Left ventricle myocardium superior (tissue), 1 donor: ENCODE measurements around the gene BCL6B. TPM values are rescaled to one million over a fixed set of nuclear protein-coding genes. Genes with fewer than 3 reads are reported as not detected.
A peak's percentile ranks its signal among the peaks of the same experiment; 100 is the strongest.
"Not testable (repeated sequence)": the region's sequence is repeated elsewhere in the genome, so short reads cannot be mapped to it uniquely, and the experiment has no call there.

Experiments used
- ATAC-seq: fragments of 200-7000 bp; cut with Tn5 transposase; one replicate; pipeline ENCODE4 v1.9.1; 2020; ENCODE audit warnings: mild to moderate bottlenecking, moderate library complexity
- DNase-seq: peaks from one replicate; pipeline ENCODE4 v3.0.0-alpha.2; 2020
- intact Hi-C: fragments of 100-400 bp; cut with micrococcal nuclease; formaldehyde crosslinking; loops from one replicate; pipeline ENCODE4 v1.11.0; 2022
- long read RNA-seq: library from polyadenylated mRNA; unstranded; transcript quantifications from one replicate; pipeline ENCODE4 v2.0.0, GENCODE V29; 2021
- total RNA-seq: library from RNA; stranded (reverse); fragmentation: NEBNext Ultra II Directional; extraction: Animal tissue kit (Norgen Biotek cat#: 25700); gene quantifications from one replicate; pipeline ENCODE4 v1.2.1, GENCODE V29; 2021
- donor health status: DM: no; HTN: yes; CAD: no; lungs with severe emphysema.

BCL6B gene
- 13.1 TPM for total RNA-seq
- long read RNA-seq, partial matches to known transcripts: 5 of 5 reads
- long read RNA-seq, other reads (novel, unspliced or antisense): 0 of 5 reads

GRCh38 chr17:7022781-7023571, at the start of gene BCL6B:
BCL6B (plus strand) TSS chr17:7023050; CDS start chr17:7023672, 622 bp downstream.
- peak; percentile 27 for ATAC-seq
- peak; percentile 52 for DNase-seq
- intact Hi-C loops: no loop called here

GRCh38 chr17:6979440-6979839, 43.4 kb upstream of the BCL6B start:
- intact Hi-C loops: not testable (repeated sequence)

GRCh38 chr17:6981426-6981825, 41.4 kb upstream of the BCL6B start:
- intact Hi-C loops: no loop called here
- DNase-seq (no peak), ATAC-seq (no peak)

More at GRCh38 chr17:6979440-6979839, 43.4 kb upstream of the BCL6B start:
- ATAC-seq, DNase-seq: not testable (repeated sequence)

- DNase-seq (no peak), ATAC-seq (no peak)
- intact Hi-C loops: no loop called here
Observed at GRCh38 chr17:6985266-6985665, 37.6 kb upstream of the BCL6B start.

DNA sequence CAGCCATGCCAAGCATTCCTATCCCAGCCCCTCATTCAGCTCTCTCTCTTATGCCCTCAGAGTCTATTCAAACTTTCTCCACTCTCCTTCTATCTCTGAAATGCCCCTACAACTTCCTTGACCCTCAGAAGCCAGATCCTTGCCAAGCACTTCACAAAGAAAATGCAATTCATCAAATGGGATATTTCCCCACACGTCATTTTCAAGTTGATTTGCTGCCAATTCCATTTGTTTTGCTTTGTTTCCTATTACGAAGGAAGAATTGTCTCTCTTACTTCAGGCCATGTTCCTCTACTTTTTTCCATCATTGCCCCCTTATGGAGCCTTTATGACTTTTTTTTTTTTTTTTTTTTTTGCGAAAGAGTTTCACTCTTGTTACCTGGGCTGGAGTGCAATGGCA, 36.2 kb upstream of the BCL6B start:
- intact Hi-C loops: no loop called here
- no peak for DNase-seq
- no peak for ATAC-seq

DNA sequence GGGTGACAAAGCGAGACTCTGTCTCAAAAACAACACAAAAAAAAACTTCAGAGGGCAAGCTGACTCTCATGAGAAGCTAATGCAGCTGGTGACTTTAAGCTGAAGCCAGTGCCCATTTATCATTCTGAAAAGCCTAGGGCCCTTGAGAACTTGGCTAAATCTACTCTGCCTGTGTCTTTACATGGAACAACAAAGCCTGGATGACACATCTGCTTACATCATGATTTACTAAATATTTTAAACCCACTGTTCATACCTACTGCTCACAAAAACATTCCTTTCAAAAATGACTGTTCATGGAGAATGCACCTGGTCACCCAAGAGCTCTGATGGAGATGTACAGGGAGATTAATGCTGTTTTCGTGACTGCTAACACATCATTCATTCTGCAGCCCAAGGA, 33.1 kb upstream of the BCL6B start:
- intact Hi-C loops: no loop called here
- DNase-seq: no peak
- no peak for ATAC-seq

- intact Hi-C loops, DNase-seq, ATAC-seq: not testable (repeated sequence)
Observed at GRCh38 chr17:6993613-6994056, 29.2 kb upstream of the BCL6B start.

DNA sequence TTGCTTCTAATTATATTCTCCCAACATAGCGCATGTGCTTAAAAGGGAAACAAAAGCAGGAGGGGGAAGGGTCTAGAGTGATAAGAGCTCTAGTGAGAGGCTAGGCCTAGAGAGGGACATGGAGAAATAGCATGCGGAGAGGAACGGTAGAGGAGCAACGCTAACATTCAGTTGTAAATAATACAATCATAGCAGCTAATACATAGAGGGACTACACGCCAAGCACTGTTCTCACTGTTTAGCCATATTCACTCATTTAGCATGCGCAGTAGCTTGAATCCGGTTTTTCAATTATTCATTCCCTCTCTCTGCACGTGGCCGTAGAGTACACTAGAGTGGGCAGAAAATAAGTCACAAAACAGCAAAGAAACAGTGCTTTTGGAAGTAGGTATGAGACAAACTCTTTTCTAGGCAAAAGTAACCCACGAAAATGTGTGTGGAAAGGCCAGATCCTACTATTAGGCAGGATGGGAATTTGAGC, 28.7 kb upstream of the BCL6B start:
- no peak for ATAC-seq
- intact Hi-C loops: no loop called here

DNA sequence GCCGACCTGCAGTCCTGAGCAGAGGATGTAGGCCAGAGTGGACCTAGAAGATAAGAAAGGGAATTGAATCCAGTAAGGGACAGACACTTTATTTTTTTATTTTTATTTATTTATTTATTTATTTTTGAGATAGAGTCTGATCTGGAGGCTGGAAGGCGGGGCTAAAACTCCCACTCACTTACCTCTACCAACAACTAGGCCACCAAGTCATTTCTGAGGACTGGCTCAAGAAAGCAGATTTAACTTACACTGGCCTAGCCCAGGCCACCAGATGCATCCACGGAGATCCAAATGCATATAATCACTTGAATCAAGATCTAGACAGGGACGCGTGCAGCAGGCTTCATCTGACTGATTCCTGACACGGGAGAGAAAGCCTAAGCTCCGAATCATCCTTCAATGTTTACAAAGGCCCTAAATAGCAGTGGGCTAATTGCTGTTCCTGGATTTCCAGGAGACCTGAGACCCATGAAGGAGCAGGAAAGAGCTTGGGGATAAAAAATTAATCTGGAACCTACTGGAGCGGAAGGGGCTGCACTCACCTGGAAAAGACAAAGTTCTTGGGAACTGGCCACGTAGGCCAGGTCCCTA, 28.1 kb upstream of the BCL6B start:
- DNase-seq (no peak), ATAC-seq (no peak)
- intact Hi-C loops: no loop called here

More for the DNA sequence above, 28.7 kb upstream of the BCL6B start:
- DNase-seq: no peak

DNA sequence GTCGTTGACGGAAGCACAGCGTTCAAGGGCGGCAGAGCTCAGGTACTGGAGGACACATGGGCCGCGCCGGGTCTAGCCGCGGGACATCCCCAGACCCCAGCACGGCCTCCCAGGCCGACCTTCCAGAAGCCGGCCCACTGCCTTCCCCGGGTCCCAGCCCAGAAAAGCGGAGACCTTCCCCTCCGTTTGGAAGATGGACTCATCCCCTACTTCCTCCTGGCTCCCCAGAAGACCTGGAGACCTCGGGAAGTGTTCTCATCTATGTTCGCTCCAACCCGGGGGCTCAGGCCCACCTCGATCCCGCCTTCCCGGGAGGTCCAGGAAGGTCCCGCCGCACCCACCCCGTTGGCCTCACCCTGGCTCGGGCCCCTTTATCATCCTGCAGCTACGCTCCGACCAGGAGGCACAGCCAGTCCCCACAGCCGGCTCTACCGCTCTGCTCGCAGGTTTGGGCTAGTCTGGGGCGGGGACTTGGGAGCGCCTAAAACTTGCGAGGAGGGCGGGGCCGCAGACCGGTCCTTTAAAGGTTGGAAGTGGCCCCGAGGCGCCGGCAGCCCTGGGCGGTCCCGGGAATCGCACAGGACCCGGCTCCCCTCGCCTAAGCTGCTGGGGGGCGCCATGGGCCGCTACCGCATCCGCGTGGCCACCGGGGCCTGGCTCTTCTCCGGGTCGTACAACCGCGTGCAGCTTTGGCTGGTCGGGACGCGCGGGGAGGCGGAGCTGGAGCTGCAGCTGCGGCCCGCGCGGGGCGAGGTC, 27.2 kb upstream of the BCL6B start, which contains the start of gene ALOX12:
Gene ALOX12, plus strand, starts transcription at position 550 of the 756 bp plus-strand sequence. Its CDS starts 69 bp downstream, at position 619.
- intact Hi-C loops: no loop called here
- peak; percentile 64 for ATAC-seq
- peak; percentile 58 for DNase-seq

- no peak for DNase-seq
- ATAC-seq: peak; percentile 16
- intact Hi-C loops: no loop called here
Observed at GRCh38 chr17:6996256-6997011, 26.4 kb upstream of the BCL6B start.

DNA sequence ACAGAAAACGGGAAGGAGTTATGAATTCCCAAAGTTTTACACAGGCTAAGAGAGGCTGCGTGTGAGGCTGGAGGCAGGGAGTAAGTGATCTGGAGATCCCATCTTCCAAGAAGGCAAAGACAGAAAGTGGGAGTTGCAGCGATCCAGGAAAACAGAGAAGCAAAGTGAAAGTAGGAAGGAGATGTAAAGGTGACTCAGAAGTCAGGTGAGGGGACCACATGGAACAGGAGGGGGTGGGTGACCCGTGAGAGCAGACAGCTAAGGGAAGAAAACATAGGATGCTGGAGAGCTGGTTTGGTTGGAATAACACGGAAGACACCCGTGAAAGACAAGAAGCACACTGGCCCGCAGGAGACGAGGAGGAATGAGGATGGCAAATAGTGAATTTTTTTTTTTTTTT, 25.7 kb upstream of the BCL6B start:
- intact Hi-C loops: no loop called here
- DNase-seq: no peak
- no peak for ATAC-seq

DNA sequence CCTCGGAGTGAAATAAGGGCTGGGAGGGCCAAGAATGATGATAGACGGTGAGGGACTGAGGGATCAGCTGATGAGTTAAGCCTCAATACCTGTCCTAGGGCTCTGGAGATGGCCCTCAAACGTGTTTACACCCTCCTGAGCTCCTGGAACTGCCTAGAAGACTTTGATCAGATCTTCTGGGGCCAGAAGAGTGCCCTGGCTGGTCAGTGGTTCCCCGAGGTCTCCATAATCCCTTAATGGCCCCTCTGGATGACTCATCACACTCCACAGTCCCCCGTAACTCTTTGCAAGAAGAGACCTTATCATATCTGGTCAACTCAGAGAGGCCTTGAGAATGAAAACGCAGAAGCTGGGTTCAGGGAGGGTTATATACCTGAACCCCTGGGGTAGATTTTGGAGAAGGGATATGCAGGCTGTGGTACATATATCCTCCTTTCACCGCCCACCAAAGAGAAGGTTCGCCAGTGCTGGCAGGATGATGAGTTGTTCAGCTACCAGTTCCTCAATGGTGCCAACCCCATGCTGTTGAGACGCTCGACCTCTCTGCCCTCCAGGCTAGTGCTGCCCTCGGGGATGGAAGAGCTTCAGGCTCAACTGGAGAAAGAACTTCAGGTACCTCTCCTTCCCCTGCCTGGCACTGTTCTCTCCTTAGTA, 23.9 kb upstream of the BCL6B start:
- no peak for ATAC-seq
- intact Hi-C loops: no loop called here

DNA sequence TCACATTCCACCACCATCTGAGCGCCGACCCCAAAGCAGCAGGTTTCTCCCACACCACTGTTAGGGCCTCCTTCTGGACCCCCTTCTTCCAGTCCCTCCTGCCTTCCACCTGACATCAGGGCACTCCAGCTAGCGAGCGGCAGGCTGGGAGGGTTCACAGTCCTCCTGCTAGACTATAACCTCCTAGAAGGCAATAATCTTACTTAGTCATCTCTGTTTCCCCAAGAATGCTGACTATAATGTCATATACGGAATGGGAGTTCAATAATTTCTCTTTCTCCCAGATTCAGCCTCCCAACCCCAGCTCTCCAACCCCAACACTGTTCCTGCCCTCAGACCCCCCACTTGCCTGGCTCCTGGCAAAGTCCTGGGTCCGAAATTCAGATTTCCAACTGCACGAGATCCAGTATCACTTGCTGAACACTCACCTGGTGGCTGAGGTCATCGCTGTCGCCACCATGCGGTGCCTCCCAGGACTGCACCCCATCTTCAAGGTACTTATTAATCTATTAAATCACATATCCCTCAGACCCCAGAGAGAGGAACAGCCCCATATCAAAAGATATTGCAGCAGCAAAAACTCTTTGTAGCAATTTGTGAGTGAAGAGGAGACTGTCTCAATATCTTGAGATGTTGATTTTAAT, 21.4 kb upstream of the BCL6B start:
- intact Hi-C loops: loop anchor here (5.0 kb wide), 1 partner anchor 89 kb away; no protein-coding TSS in a partner anchor
- ATAC-seq (no peak), DNase-seq (no peak)

More for the DNA sequence above, 23.9 kb upstream of the BCL6B start:
- DNase-seq: no peak

DNA sequence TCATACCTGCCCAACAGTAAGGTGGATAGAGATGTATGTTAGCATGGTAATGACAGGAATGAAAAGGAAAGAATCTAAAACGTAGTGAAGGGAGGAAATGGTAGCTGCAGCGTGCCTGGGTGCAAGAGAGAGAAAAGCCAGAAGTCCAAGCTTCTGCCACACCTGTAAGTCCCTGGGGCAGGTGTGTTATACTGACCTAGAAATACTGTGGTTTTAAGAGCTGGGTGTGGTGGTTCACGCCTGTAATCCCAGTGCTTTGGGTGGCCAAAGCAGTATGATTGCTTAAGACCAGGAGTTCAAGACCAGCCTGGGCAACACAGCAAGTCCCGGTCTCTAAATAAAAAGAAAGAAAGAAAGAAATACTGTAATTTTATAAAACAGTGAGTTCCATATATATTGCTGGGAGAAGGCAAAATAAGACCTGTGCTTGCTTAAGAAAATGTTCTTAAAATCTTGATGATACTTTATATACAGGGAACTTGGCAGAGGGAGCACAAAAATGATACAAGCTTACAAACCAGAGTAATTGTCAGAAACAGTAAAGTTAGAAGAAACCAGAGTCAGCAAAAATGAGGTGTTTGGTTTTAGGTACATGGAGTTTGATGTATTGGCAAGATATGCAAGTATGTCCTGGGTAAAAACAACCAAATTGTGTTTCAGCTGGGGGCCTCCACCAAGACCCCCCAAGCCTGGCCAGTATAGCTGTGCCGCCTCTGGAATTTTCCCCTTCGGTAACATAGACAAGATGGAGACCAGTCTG, 20.4 kb upstream of the BCL6B start:
- DNase-seq (no peak), ATAC-seq (no peak)
- intact Hi-C loops: loop anchor here (5.0 kb wide), 1 partner anchor 90 kb away; no protein-coding TSS in a partner anchor

- intact Hi-C loops: loop anchor here (5.0 kb wide), 1 partner anchor 91 kb away; no protein-coding TSS in a partner anchor
- no peak for DNase-seq
- no peak for ATAC-seq
Observed at GRCh38 chr17:7003745-7004144, 19.1 kb upstream of the BCL6B start.
